Keratinocyte (primary cell): ENCODE measurements around the gene TDP2. TPM values are rescaled to one million over a fixed set of nuclear protein-coding genes. Genes with fewer than 3 reads are reported as not detected.

Experiments used
- DNase-seq: peaks from one replicate; pipeline ENCODE4 v3.0.0-alpha.2; 2011; ENCODE audit warnings: low read depth, missing footprints, low spot score
- FAIRE-seq: peaks from 2 replicates; lab custom pipeline; 2011; peaks lifted over from hg19 to GRCh38; lab: Jason Lieb, UNC
- H2AFZ ChIP-seq: 2 replicates; pipeline ENCODE4 v1.6.0; 2012; ENCODE audit warnings: low read length, control low read depth, inconsistent platforms; ENCODE audit not compliant: control insufficient read depth
- H3K27ac ChIP-seq: 2 replicates; pipeline ENCODE4 v1.5.1; 2011; ENCODE audit warnings: low read length; ENCODE audit not compliant: control insufficient read depth, insufficient read depth
- H3K27me3 ChIP-seq: 3 replicates; pipeline ENCODE4 v1.6.0; 2011; ENCODE audit warnings: low read length; ENCODE audit not compliant: control insufficient read depth, insufficient read depth; ENCODE audit errors: extremely low read depth
- H3K36me3 ChIP-seq, 2 experiments: 2 replicates in 1 of 2; 3 replicates in 1 of 2; pipeline ENCODE4 v1.5.1; 2011; ENCODE audit warnings: low read length in 2 of 2, mild to moderate bottlenecking in 1 of 2; ENCODE audit not compliant: control insufficient read depth in 2 of 2, insufficient read depth in 2 of 2; ENCODE audit errors: extremely low read depth in 1 of 2
- H3K4me1 ChIP-seq: 3 replicates; pipeline ENCODE4 v1.5.1; 2011; ENCODE audit warnings: low read length; ENCODE audit not compliant: control insufficient read depth, insufficient read depth; ENCODE audit errors: extremely low read depth
- H3K4me2 ChIP-seq: 3 replicates; pipeline ENCODE4 v1.6.0; 2011; ENCODE audit warnings: low read depth, low read length; ENCODE audit not compliant: control insufficient read depth, insufficient read depth; ENCODE audit errors: extremely low read depth
- H3K4me3 ChIP-seq, 3 experiments: fragments of 200-600 bp in 1 of 3; sonication (generic) in 1 of 3; 2 replicates in 2 of 3; 3 replicates in 1 of 3; pipeline ENCODE4 v1.5.1; 2011 to 2016; ENCODE audit warnings: low read length in 3 of 3, mild to moderate bottlenecking in 3 of 3, control low read depth in 2 of 3, inconsistent platforms in 1 of 3, low read depth in 1 of 3, mixed read lengths in 1 of 3, mixed run types in 1 of 3, moderate library complexity in 1 of 3; ENCODE audit not compliant: control insufficient read depth in 2 of 3, insufficient read depth in 2 of 3; ENCODE audit errors: extremely low read depth in 1 of 3
- H3K79me2 ChIP-seq: 2 replicates; pipeline ENCODE4 v1.6.0; 2012; ENCODE audit warnings: low read length; ENCODE audit not compliant: control insufficient read depth, insufficient read depth
- H3K9ac ChIP-seq: 3 replicates; pipeline ENCODE4 v1.6.0; 2011; ENCODE audit warnings: low read length; ENCODE audit not compliant: control insufficient read depth, insufficient read depth; ENCODE audit errors: extremely low read depth
- H3K9me1 ChIP-seq: 3 replicates; pipeline ENCODE4 v1.6.0; 2011; ENCODE audit warnings: low read length; ENCODE audit not compliant: control insufficient read depth, insufficient read depth; ENCODE audit errors: extremely low read depth
- H3K9me3 ChIP-seq: 2 replicates; pipeline ENCODE4 v1.5.1; 2012; ENCODE audit warnings: low read depth, low read length; ENCODE audit not compliant: control insufficient read depth
- H4K20me1 ChIP-seq: 3 replicates; pipeline ENCODE4 v1.6.0; 2011; ENCODE audit warnings: low read length; ENCODE audit not compliant: control insufficient read depth, insufficient read depth; ENCODE audit errors: extremely low read depth
- CTCF ChIP-seq, 3 experiments: IDR thresholded peaks in 1 of 3; conservative IDR thresholded peaks in 1 of 3; optimal IDR thresholded peaks in 1 of 3; 2 replicates in 2 of 3; 3 replicates in 1 of 3; pipeline versions ENCODE3 to v1.5.1; 2011; ENCODE audit warnings: low read length in 3 of 3, mild to moderate bottlenecking in 3 of 3, moderate library complexity in 2 of 3, control low read depth in 1 of 3, inconsistent platforms in 1 of 3; ENCODE audit not compliant: insufficient read depth in 2 of 3; ENCODE audit errors: extremely low read depth in 1 of 3
- EZH2 ChIP-seq: IDR thresholded peaks from one replicate; pipeline ENCODE4 v1.6.1; 2012; ENCODE audit warnings: inconsistent platforms, mild to moderate bottlenecking, low read length, moderate library complexity
- dilution Hi-C: fragments of 300-500 bp; cut with MboI; formaldehyde crosslinking; loops from one replicate; pipeline ENCODE4 v1.7.0; 2020; ENCODE audit warnings: low sequenced_read_pairs; ENCODE audit not compliant: extremely low pct_ligation_motif_present
- polyA plus RNA-seq, 5 experiments: library from polyadenylated mRNA; depleted of rRNA in 3 of 5; stranded (reverse) in 3 of 5; stranded (forward) in 1 of 5; unstranded in 1 of 5; fragments of >200 nt; gene quantifications; 1 replicate in 1 of 5; 2 replicates in 3 of 5; 3 replicates in 1 of 5; pipeline versions ENCODE4 v1.2.1 to v1.2.3, GENCODE V29; 2011 to 2012; ENCODE audit warnings: missing spikeins in 2 of 5, low read depth in 1 of 5, low replicate concordance in 1 of 5

The TDP2 gene
- polyA plus RNA-seq, 1 donor (not counting 4 experiments of a cell fraction or from before 2014, with no cell fraction given), result 39.8 TPM

GRCh38 chr6:24692848-24693592 lies 26.3 kb upstream of the TDP2 start:
- Histone ChIP-seq H4K20me1 (no peaks in the 10 kb centered on the region), H3K27ac (no peak overlapping the region), H3K4me2 (no peak overlapping the region), H3K36me3 (peaks cover 0 to 1% of the 10 kb centered on the region in 2 experiments), H3K9me1 (no peaks in the 10 kb centered on the region), H3K4me3 (no peak overlapping the region), H3K9me3 (no peaks in the 10 kb centered on the region), H2AFZ (no peak overlapping the region), H3K4me1 (no peaks in the 10 kb centered on the region), H3K9ac (no peak overlapping the region), H3K79me2 (no peaks in the 10 kb centered on the region), H3K27me3 (no peaks in the 10 kb centered on the region)
- dilution Hi-C loops, result no loop called here
- FAIRE-seq, result no peak
- DNase-seq, result no peak
- TF ChIP-seq EZH2, result no peak
- no peak for TF ChIP-seq CTCF (optimal IDR thresholded peaks at IDR 0.05 in 1 of 3, IDR thresholded peaks at IDR 0.05 in 1 of 3, conservative IDR thresholded peaks at IDR 0.05 in 1 of 3; ENCODE audit: extremely low read depth in 1 of 3, insufficient read depth in 2 of 3, low read length in 3 of 3)

GRCh38 chr6:24692415-24692814 lies 25.7 kb upstream of the TDP2 start:
- H3K9me3 ChIP-seq, result no peaks in the 10 kb centered on the region
- DNase-seq (no peak), FAIRE-seq (no peak)
- H3K27me3 ChIP-seq, result no peaks in the 10 kb centered on the region
- no peaks in the 10 kb centered on the region for H4K20me1 ChIP-seq
- H3K4me1 ChIP-seq, result no peaks in the 10 kb centered on the region
- H3K9me1 ChIP-seq, result no peaks in the 10 kb centered on the region
- dilution Hi-C loops, result no loop called here
- no peak overlapping the region for H3K4me2 ChIP-seq
- no peak overlapping the region for H3K27ac ChIP-seq
- H2AFZ ChIP-seq, result no peak overlapping the region
- no peak overlapping the region for H3K4me3 ChIP-seq
- peaks cover 0 to 1% of the 10 kb centered on the region in 2 experiments for H3K36me3 ChIP-seq
- TF ChIP-seq CTCF (optimal IDR thresholded peaks at IDR 0.05 in 1 of 3, IDR thresholded peaks at IDR 0.05 in 1 of 3, conservative IDR thresholded peaks at IDR 0.05 in 1 of 3; ENCODE audit: extremely low read depth in 1 of 3, insufficient read depth in 2 of 3, low read length in 3 of 3), result no peak
- TF ChIP-seq EZH2, result no peak
- no peak overlapping the region for H3K9ac ChIP-seq
- H3K79me2 ChIP-seq, result no peaks in the 10 kb centered on the region
